Measurements from ENCODE around the gene BICC1.

DNA sequence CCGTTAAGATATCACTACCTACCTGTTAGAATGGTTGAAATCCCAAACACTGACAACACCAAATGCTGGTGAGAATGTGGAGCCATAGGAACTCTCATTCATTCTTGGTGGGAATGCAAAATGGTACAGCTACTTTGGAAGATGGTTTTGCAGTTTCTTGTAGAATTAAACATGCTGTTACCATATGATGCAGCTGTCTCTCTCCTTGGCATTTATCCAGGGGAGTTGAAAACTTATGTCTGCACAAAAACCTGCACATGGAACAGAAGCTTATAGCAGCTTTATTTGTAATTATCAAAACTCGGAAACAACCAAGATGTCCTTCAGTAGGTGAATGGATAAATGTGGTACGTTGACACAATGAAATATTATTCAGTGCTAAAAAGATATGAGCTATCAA lies 199.5 kb downstream of the BICC1 start:
- TF ChIP-seq TAF1 (conservative IDR thresholded peaks at IDR 0.05), result no peak
- TF ChIP-seq MAX (IDR thresholded peaks at IDR 0.05), result no peak
- no peak for TF ChIP-seq GABPA (IDR thresholded peaks at IDR 0.05 in 1 of 2, conservative IDR thresholded peaks at IDR 0.05 in 1 of 2)
- TF ChIP-seq CTCF (IDR thresholded peaks at IDR 0.05; ENCODE audit: low read depth, low read length, missing input control), result no peak
- no peak for TF ChIP-seq YY1 (IDR thresholded peaks at IDR 0.05)
- no peak for TF ChIP-seq SP1 (IDR thresholded peaks at IDR 0.05)
- TF ChIP-seq REST (IDR thresholded peaks at IDR 0.05), result no peak

All from liver (tissue), 3 donors.